A673 (cell line): ENCODE results near the gene MAP4K5.

Experiments used
- EZH2 ChIP-seq: fragments of 200-600 bp; sonication (generic); IDR thresholded peaks from 2 replicates; pipeline ENCODE4 v1.6.1; 2017; ENCODE audit warnings: borderline replicate concordance, low read depth, mild to moderate bottlenecking, mixed read lengths, antibody characterized with exemption, low read length; ENCODE audit not compliant: poor library complexity, severe bottlenecking
- TF ChIP-seq, protein P1 (sequence below): fragments of 300-800, 200-600 bp; sonication (generic); conservative IDR thresholded peaks from 2 replicates; pipeline ENCODE4 v1.5.1; 2017; ENCODE audit warnings: low read depth, mild to moderate bottlenecking, antibody characterized with exemption, low read length, moderate library complexity, mixed read lengths

DNA sequence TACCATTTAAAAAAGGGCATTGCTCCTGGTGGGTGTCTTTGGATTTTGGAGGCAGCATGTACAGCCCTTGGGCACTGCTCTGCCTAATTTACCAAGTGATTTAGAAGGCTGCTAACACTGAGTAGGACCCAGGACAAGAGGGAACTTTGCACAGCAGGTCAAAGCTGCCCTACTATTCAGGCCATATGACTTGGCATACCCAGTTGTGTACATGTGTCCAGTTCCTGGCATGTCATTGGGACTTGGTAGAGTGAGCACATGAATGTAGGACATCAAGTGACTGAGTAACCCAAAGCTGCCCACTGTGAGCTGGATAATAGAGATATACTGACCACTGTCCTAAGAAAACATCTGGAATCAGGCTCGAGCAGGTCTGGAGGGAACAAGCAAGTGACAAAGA is 151.4 kb downstream of the MAP4K5 start:
- TF ChIP-seq, protein P1, sequence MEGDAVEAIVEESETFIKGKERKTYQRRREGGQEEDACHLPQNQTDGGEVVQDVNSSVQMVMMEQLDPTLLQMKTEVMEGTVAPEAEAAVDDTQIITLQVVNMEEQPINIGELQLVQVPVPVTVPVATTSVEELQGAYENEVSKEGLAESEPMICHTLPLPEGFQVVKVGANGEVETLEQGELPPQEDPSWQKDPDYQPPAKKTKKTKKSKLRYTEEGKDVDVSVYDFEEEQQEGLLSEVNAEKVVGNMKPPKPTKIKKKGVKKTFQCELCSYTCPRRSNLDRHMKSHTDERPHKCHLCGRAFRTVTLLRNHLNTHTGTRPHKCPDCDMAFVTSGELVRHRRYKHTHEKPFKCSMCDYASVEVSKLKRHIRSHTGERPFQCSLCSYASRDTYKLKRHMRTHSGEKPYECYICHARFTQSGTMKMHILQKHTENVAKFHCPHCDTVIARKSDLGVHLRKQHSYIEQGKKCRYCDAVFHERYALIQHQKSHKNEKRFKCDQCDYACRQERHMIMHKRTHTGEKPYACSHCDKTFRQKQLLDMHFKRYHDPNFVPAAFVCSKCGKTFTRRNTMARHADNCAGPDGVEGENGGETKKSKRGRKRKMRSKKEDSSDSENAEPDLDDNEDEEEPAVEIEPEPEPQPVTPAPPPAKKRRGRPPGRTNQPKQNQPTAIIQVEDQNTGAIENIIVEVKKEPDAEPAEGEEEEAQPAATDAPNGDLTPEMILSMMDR, result no peak
- no peak for TF ChIP-seq EZH2
